HepG2 (cell line): ENCODE measurements around the gene TLCD1. TPM values are rescaled to one million over a fixed set of nuclear protein-coding genes. Genes with fewer than 3 reads are reported as not detected.

Experiments used
- ATAC-seq: fragments of 200-7000 bp; cut with Tn5 transposase; 3 replicates; pipeline ENCODE4 v1.9.1; 2020; ENCODE audit warnings: mild to moderate bottlenecking, moderate library complexity
- BruUV-seq: library from RNA; stranded (reverse); fragments of 400-500 nt; replicated peaks from 2 replicates; lab custom pipeline; 2021; lab: Mats Ljungman, UMichigan
- CTCF ChIA-PET: fragments of 300-600 bp; formaldehyde crosslinking; extraction: SDS; loops from one replicate; lab custom pipeline; 2021; ENCODE audit warnings: low total read pairs, inconsistent platforms, low intra/inter-chr PET ratio; lab: Yijun Ruan, JAX
- POLR2A ChIA-PET: fragments of 350-600 bp; sonication (Branson Sonifier 250); formaldehyde crosslinking; loops from one replicate; lab custom pipeline; 2020; ENCODE audit warnings: antibody characterized with exemption, inconsistent platforms; lab: Yijun Ruan, JAX
- DNase-seq: peaks from one replicate; pipeline ENCODE4 v3.0.0-alpha.2; 2015; ENCODE audit warnings: low spot score
- FAIRE-seq: peaks from 3 replicates; lab custom pipeline; 2011; peaks lifted over from hg19 to GRCh38; lab: Jason Lieb, UNC
- H2AFZ ChIP-seq: one replicate; pipeline ENCODE4 v1.6.1; 2011; ENCODE audit warnings: low read length, inconsistent platforms
- H3K27ac ChIP-seq: fragments of 300-600 bp; 3 replicates; pipeline ENCODE4 v1.8.0; 2011; ENCODE audit warnings: mixed run types, mild to moderate bottlenecking, mixed read lengths, low read length, inconsistent platforms; ENCODE audit not compliant: insufficient read depth; ENCODE audit errors: extremely low read length
- H3K27me3 ChIP-seq, 2 experiments: fragments of 200-600 bp in 1 of 2; 2 replicates in 1 of 2; 3 replicates in 1 of 2; pipeline versions ENCODE4 v1.6.0 to v1.8.0; 2011; ENCODE audit warnings: low read length in 2 of 2, mild to moderate bottlenecking in 2 of 2, moderate library complexity in 2 of 2, inconsistent platforms in 1 of 2; ENCODE audit not compliant: insufficient read depth in 2 of 2, control insufficient read depth in 1 of 2
- H3K36me3 ChIP-seq, 2 experiments: fragments of 200-600 bp in 1 of 2; replicated peaks in 1 of 2; 2 replicates in 1 of 2; 3 replicates in 1 of 2; pipeline versions ENCODE4 v1.5.1 to v1.8.0; 2011; ENCODE audit warnings: low read length in 2 of 2, inconsistent platforms in 1 of 2; ENCODE audit not compliant: insufficient read depth in 2 of 2, control insufficient read depth in 1 of 2
- H3K4me1 ChIP-seq: 2 replicates; pipeline ENCODE4 v1.5.1; 2012; ENCODE audit warnings: low read length, inconsistent platforms; ENCODE audit not compliant: insufficient read depth
- H3K4me2 ChIP-seq: 2 replicates; pipeline ENCODE4 v1.6.0; 2011; ENCODE audit warnings: low read depth, low read length, inconsistent platforms
- H3K4me3 ChIP-seq, 3 experiments: fragments of 200-600 bp in 1 of 3; sonication (generic), shearing (Covaris generic) in 1 of 3; replicated peaks in 1 of 3; 2 replicates each; pipeline ENCODE4 v1.5.1; 2011 to 2016; ENCODE audit warnings: low read length in 3 of 3, inconsistent platforms in 2 of 3, low read depth in 2 of 3, mild to moderate bottlenecking in 2 of 3, control low read depth in 1 of 3, mixed read lengths in 1 of 3; ENCODE audit not compliant: insufficient read depth in 1 of 3
- H3K79me2 ChIP-seq: one replicate; pipeline ENCODE4 v1.6.1; 2011; ENCODE audit warnings: low read length, inconsistent platforms; ENCODE audit not compliant: insufficient read depth
- H3K9ac ChIP-seq: 2 replicates; pipeline ENCODE4 v1.6.0; 2011; ENCODE audit warnings: mild to moderate bottlenecking, low read depth, low read length, inconsistent platforms; ENCODE audit not compliant: insufficient read depth
- H3K9me3 ChIP-seq: 2 replicates; pipeline ENCODE4 v1.5.1; 2012; ENCODE audit warnings: mild to moderate bottlenecking, low read length
- H4K20me1 ChIP-seq: 2 replicates; pipeline ENCODE4 v1.6.0; 2011; ENCODE audit warnings: inconsistent platforms, mild to moderate bottlenecking, low read length, moderate library complexity; ENCODE audit not compliant: insufficient read depth
- HMG20A ChIP-seq: IDR thresholded peaks from 2 replicates; pipeline ENCODE4 v1.6.1; 2016; ENCODE audit warnings: borderline replicate concordance
- ZNF773 ChIP-seq: sonication (generic); formaldehyde crosslinking; IDR thresholded peaks from 2 replicates; pipeline ENCODE4 v1.4.0; 2020; ENCODE audit warnings: missing genetic modification reagents, borderline replicate concordance
- WGBS: methylation state at CpG from one replicate; pipeline ENCODE4 v1.1.6; 2017; ENCODE audit warnings: low lambda C conversion rate; 5-methylcytosine and 5-hydroxymethylcytosine counted together
- in situ Hi-C: cut with HindIII; loops from 2 replicates; pipeline ENCODE4 v1.10.0; 2017; ENCODE audit warnings: low pct_unique_long_range_greater_than_20kb; ENCODE audit not compliant: extremely low pct_ligation_motif_present
- intact Hi-C: fragments of 100-400 bp; cut with micrococcal nuclease; formaldehyde crosslinking; loops from one replicate; pipeline ENCODE4 v1.10.0; 2022; ENCODE audit not compliant: unreplicated experiment
- polyA plus RNA-seq, 8 experiments: library from polyadenylated mRNA; depleted of rRNA in 3 of 8; stranded (reverse) in 7 of 8; unstranded in 1 of 8; fragments of >200 nt; fragmentation: Illumina TruSeq in 4 of 8; extraction: Trizol in 4 of 8; gene quantifications; 2 replicates each; pipeline versions ENCODE4 v1.2.1 to v1.2.3, GENCODE V29; 2011 to 2016; ENCODE audit warnings: low read depth in 4 of 8, missing spikeins in 1 of 8, mixed read lengths in 1 of 8; ENCODE audit not compliant: insufficient read depth in 1 of 8
- total RNA-seq, 5 experiments: library from RNA; depleted of rRNA; stranded (reverse); fragments of >200 nt; fragmentation: Illumina TruSeq; extraction: Trizol; gene quantifications; 2 replicates each; pipeline ENCODE4 v1.2.3, GENCODE V29; 2016; ENCODE audit warnings: low read depth in 1 of 5
- TF ChIP-seq, protein P1 (sequence below): sonication (generic); formaldehyde crosslinking; IDR thresholded peaks from 2 replicates; pipeline ENCODE4 v1.5.0; 2020; ENCODE audit warnings: mild to moderate bottlenecking, low read depth, missing genetic modification reagents, borderline replicate concordance
- TF ChIP-seq, protein P2 (sequence below): sonication (generic); formaldehyde crosslinking; IDR thresholded peaks from 2 replicates; pipeline ENCODE4 v1.5.0; 2020; ENCODE audit warnings: missing genetic modification reagents

The TLCD1 gene
- total and polyA plus RNA-seq, 2 of the 13 experiments (the other 11 are each of a cell fraction or from before 2014, with no cell fraction given) = 14.9 to 19.6 TPM

DNA sequence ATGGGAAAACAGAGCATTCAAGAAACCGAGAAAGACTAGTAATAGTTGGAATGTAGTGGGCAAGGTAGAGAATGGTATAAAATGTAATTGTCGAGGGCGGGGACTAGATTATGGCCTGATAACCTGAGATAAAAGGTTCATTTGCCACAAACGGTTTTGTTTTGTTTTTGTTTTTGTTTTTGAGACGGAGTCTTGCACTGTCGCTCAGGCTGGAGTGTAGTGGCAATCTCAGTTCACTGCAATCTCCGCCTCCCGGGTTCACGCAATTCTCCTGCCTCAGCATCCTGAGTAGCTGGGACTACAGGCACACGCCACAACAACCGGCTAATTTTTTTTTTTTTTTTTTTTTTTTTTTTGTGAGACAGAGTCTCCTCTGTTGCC lies 3.9 kb upstream of the TLCD1 start:
- peaks cover 4% of the 10 kb centered on the region for H3K79me2 ChIP-seq
- in situ Hi-C loops = loop anchor here (25.0 kb wide), 1 partner anchor 382 kb away; no protein-coding TSS in a partner anchor
- ATAC-seq = no peak
- TF ChIP-seq, protein P1, sequence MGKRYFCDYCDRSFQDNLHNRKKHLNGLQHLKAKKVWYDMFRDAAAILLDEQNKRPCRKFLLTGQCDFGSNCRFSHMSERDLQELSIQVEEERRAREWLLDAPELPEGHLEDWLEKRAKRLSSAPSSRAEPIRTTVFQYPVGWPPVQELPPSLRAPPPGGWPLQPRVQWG = no peak
- TF ChIP-seq, protein P2, sequence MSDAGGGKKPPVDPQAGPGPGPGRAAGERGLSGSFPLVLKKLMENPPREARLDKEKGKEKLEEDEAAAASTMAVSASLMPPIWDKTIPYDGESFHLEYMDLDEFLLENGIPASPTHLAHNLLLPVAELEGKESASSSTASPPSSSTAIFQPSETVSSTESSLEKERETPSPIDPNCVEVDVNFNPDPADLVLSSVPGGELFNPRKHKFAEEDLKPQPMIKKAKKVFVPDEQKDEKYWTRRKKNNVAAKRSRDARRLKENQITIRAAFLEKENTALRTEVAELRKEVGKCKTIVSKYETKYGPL = no peak
- TF ChIP-seq HMG20A (CRISPR knock-in tag) = no peak
- TF ChIP-seq ZNF773 (CRISPR knock-in tag) = no peak
- peak overlapping the region; percentile 88 for H3K27ac ChIP-seq
- H2AFZ ChIP-seq = no peak overlapping the region
- WGBS = 90% methylated on average over 11 of the region's 11 CpGs
- H3K27me3 ChIP-seq = no peaks in the 10 kb centered on the region; a peak in 1 of 5 replicates
- no peaks in the 10 kb centered on the region for H3K9me3 ChIP-seq
- CTCF ChIA-PET = interaction anchor here (5.0 kb wide), 1 partner anchor 20 kb away, joined by 142 read pairs; no protein-coding TSS in a partner anchor
- DNase-seq = no peak
- no peak overlapping the region for H3K9ac ChIP-seq
- POLR2A ChIA-PET = interaction anchor here (1.2 to 8.7 kb wide), 6 partner anchors 10 to 222 kb away, joined by 3 to 590 read pairs (median 36); partner anchors contain the start of genes PHF12, RPL23A, SDF2 and SUPT6H
- BruUV-seq = no TSS peak
- peaks cover 24% of the 10 kb centered on the region for H3K4me1 ChIP-seq
- no peak overlapping the region for H3K4me2 ChIP-seq
- peaks cover 0 to 8% of the 10 kb centered on the region in 2 experiments; a peak in 2 of 5 replicates for H3K36me3 ChIP-seq
- no peak for FAIRE-seq
- H3K4me3 ChIP-seq = no peak overlapping the region
- no peaks in the 10 kb centered on the region for H4K20me1 ChIP-seq
- intact Hi-C loops = no loop called here
